ENCODE measurements around the gene FAM20C. TPM values are rescaled to one million over a fixed set of nuclear protein-coding genes. Genes with fewer than 3 reads are reported as not detected.

The FAM20C gene
- total RNA-seq, 2 donors from 2014 or later = 37.8 to 62.0 TPM

GRCh38 chr7:163298-163695 is 29.1 kb upstream of the FAM20C start:
- Histone ChIP-seq H3K27ac (no peak overlapping the region), H3K4me1 (replicated peaks) (peaks cover 6% of the 10 kb centered on the region), H3K27me3 (replicated peaks; ENCODE audit: insufficient read depth) (no peaks in the 10 kb centered on the region), H3K4me3 (no peak overlapping the region), H3K36me3 (no peaks in the 10 kb centered on the region), H3K9me3 (no peaks in the 10 kb centered on the region)
- DNase-seq (ENCODE audit: low spot score) = no peak
- WGBS = 95% methylated on average over 12 of the region's 12 CpGs
- intact Hi-C loops (cut with DNase I) = no loop called here
- TF ChIP-seq, protein P1, sequence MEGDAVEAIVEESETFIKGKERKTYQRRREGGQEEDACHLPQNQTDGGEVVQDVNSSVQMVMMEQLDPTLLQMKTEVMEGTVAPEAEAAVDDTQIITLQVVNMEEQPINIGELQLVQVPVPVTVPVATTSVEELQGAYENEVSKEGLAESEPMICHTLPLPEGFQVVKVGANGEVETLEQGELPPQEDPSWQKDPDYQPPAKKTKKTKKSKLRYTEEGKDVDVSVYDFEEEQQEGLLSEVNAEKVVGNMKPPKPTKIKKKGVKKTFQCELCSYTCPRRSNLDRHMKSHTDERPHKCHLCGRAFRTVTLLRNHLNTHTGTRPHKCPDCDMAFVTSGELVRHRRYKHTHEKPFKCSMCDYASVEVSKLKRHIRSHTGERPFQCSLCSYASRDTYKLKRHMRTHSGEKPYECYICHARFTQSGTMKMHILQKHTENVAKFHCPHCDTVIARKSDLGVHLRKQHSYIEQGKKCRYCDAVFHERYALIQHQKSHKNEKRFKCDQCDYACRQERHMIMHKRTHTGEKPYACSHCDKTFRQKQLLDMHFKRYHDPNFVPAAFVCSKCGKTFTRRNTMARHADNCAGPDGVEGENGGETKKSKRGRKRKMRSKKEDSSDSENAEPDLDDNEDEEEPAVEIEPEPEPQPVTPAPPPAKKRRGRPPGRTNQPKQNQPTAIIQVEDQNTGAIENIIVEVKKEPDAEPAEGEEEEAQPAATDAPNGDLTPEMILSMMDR (IDR thresholded peaks at IDR 0.05) = no peak
- TF ChIP-seq POLR2AphosphoS5 (IDR thresholded peaks at IDR 0.05) (no peak), POLR2A (IDR thresholded peaks at IDR 0.05) (no peak)

- Histone ChIP-seq H3K4me3 (no peak overlapping the region), H3K9me3 (no peaks in the 10 kb centered on the region), H3K36me3 (no peaks in the 10 kb centered on the region), H3K27me3 (replicated peaks; ENCODE audit: insufficient read depth) (no peaks in the 10 kb centered on the region), H3K27ac (no peak overlapping the region), H3K4me1 (replicated peaks) (peaks cover 6% of the 10 kb centered on the region)
- WGBS = 85% methylated on average over 34 of the region's 34 CpGs
- intact Hi-C loops (cut with DNase I) = no loop called here
- TF ChIP-seq, protein P1 (IDR thresholded peaks at IDR 0.05) = no peak
- no peak for TF ChIP-seq POLR2AphosphoS5 (IDR thresholded peaks at IDR 0.05)
- no peak for TF ChIP-seq POLR2A (IDR thresholded peaks at IDR 0.05)
- DNase-seq (ENCODE audit: low spot score) = no peak
These were observed 28.1 kb upstream of the FAM20C start for GRCh38 chr7:163971-164881.

GRCh38 chr7:164882-165660 is 27.3 kb upstream of the FAM20C start:
- 44% methylated on average over 12 of the region's 13 CpGs for WGBS
- intact Hi-C loops (cut with DNase I) = no loop called here

DNA sequence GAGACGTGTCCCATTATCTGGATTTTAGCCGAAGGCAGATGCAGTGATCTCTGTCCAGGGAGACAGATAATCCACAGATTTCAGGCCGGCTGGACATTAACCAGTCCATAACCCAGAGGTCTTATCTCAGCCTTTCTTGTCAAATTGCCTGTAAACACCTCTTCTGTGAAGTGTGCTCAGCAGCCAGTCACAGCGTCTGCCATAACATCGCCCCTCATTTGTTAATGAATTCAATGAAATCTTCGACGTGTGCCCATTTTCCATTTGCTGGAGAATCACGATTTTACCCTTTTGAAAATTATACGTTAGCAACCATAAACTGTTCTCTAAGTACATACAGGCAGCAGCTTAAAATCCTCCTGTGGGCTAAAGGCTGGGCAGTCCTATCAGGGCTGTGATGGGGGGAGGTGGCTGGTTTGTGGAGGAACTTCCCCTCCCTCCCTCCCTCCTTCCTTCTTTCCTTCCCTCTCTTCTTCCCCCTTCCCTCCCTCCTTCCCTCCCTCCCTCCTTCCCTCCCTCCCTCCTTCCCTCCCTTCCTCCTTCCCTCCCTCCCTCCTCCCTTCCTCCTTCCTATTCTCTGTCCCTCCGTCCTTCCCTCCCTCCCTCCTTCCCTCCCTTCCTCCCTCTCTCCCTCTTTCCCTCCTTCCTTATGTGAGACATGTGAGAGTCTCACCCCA is 26.6 kb upstream of the FAM20C start:
- intact Hi-C loops (cut with DNase I) = no loop called here
- Histone ChIP-seq H3K27ac (peak overlapping the region in 1 of 2 donors; percentile 29), H3K4me3 (no peak overlapping the region), H3K4me1 (replicated peaks) (peaks cover 6% of the 10 kb centered on the region), H3K27me3 (replicated peaks; ENCODE audit: insufficient read depth) (no peaks in the 10 kb centered on the region), H3K36me3 (no peaks in the 10 kb centered on the region), H3K9me3 (no peaks in the 10 kb centered on the region)
- TF ChIP-seq POLR2AphosphoS5 (IDR thresholded peaks at IDR 0.05) = no peak
- TF ChIP-seq, protein P1 (IDR thresholded peaks at IDR 0.05) = no peak
- no peak for TF ChIP-seq POLR2A (IDR thresholded peaks at IDR 0.05)
- WGBS = 45% methylated on average over 10 of the region's 10 CpGs
- no peak for DNase-seq (ENCODE audit: low spot score)

More at GRCh38 chr7:164882-165660, 27.3 kb upstream of the FAM20C start:
- peak; percentile 43 for DNase-seq (ENCODE audit: low spot score)
- peak overlapping the region in 1 of 2 donors; percentile 29 for H3K27ac ChIP-seq
- no peak overlapping the region for H3K4me3 ChIP-seq
- no peaks in the 10 kb centered on the region for H3K36me3 ChIP-seq
- H3K27me3 ChIP-seq (replicated peaks; ENCODE audit: insufficient read depth) = no peaks in the 10 kb centered on the region
- no peaks in the 10 kb centered on the region for H3K9me3 ChIP-seq
- peak; percentile 31 for TF ChIP-seq POLR2AphosphoS5 (IDR thresholded peaks at IDR 0.05)
- TF ChIP-seq, protein P1 (IDR thresholded peaks at IDR 0.05) = no peak
- peaks cover 6% of the 10 kb centered on the region for H3K4me1 ChIP-seq (replicated peaks)

Measured in prostate gland (tissue), 2 donors.